ENCODE measurements around the gene POU3F4. TPM values are rescaled to one million over a fixed set of nuclear protein-coding genes. Genes with fewer than 3 reads are reported as not detected.

Gene POU3F4
- total RNA-seq = not detected in 2 replicates

GRCh38 chrX:83508006-83508405 lies at the start of gene POU3F4:
POU3F4 (plus strand) TSS chrX:83508290; CDS start chrX:83508325, 35 bp downstream.

